IPS-18a (cell line): ENCODE results near the gene PRORP.

Source experiments
- H3K27ac ChIP-seq: one replicate; pipeline ENCODE4 v1.5.1; 2013; ENCODE audit warnings: low read length
- H3K27me3 ChIP-seq: one replicate; pipeline ENCODE4 v1.6.1; 2013; ENCODE audit warnings: mild to moderate bottlenecking, low read length; ENCODE audit not compliant: control insufficient read depth, insufficient read depth
- H3K36me3 ChIP-seq: one replicate; pipeline ENCODE4 v1.6.1; 2013; ENCODE audit warnings: low read depth, low read length; ENCODE audit not compliant: control insufficient read depth
- H3K4me1 ChIP-seq: one replicate; pipeline ENCODE4 v1.6.1; 2013; ENCODE audit warnings: low read depth, low read length; ENCODE audit not compliant: control insufficient read depth
- H3K4me3 ChIP-seq: one replicate; pipeline ENCODE4 v1.5.1; 2013; ENCODE audit warnings: low read length
- H3K9ac ChIP-seq: one replicate; pipeline ENCODE4 v1.6.1; 2013; ENCODE audit warnings: mild to moderate bottlenecking, low read length, moderate library complexity
- H3K9me3 ChIP-seq: one replicate; pipeline ENCODE4 v1.6.1; 2013; ENCODE audit warnings: low read depth, low read length; ENCODE audit not compliant: control insufficient read depth

Gene PRORP

GRCh38 chr14:35159742-35160409 is 37.5 kb downstream of the PRORP start:
- Histone ChIP-seq H3K27me3 (no peaks in the 10 kb centered on the region), H3K4me3 (no peak overlapping the region), H3K4me1 (peaks cover 11% of the 10 kb centered on the region), H3K9ac (no peak overlapping the region), H3K36me3 (no peaks in the 10 kb centered on the region), H3K9me3 (no peaks in the 10 kb centered on the region), H3K27ac (no peak overlapping the region)

- H3K27me3 ChIP-seq = no peaks in the 10 kb centered on the region
- H3K9ac ChIP-seq = no peak overlapping the region
- peaks cover 4% of the 10 kb centered on the region for H3K4me1 ChIP-seq
- H3K27ac ChIP-seq = no peak overlapping the region
- H3K4me3 ChIP-seq = no peak overlapping the region
- no peaks in the 10 kb centered on the region for H3K9me3 ChIP-seq
- no peaks in the 10 kb centered on the region for H3K36me3 ChIP-seq
Observed at GRCh38 chr14:35161231-35161630, 38.9 kb downstream of the PRORP start.

- Histone ChIP-seq H3K27me3 (no peaks in the 10 kb centered on the region), H3K4me1 (no peaks in the 10 kb centered on the region), H3K9me3 (no peaks in the 10 kb centered on the region)
Observed at GRCh38 chr14:35163384-35163783, 41.0 kb downstream of the PRORP start.

DNA sequence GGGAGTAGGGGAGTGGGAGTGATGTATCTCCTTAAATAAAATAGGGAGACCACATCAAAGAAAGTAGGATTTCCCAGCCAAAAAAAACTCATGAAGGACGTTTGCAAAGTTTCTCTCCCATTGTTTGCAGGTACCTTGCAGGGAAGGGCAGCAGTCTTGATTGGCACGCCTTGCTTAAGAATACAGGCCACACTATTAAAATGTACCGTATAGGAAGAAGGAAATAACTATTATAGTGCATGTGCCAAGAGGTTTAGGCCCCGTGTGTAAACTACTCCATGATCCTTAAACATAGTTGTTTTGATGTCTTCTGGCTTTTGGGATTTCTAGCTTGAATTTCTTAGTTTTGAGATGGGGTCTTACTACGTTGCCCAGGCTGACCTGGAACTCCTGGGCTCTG is 42.5 kb downstream of the PRORP start:
- H3K27ac ChIP-seq = no peak overlapping the region
- no peak overlapping the region for H3K4me3 ChIP-seq
- H3K36me3 ChIP-seq = no peaks in the 10 kb centered on the region
- H3K27me3 ChIP-seq = no peaks in the 10 kb centered on the region
- H3K9me3 ChIP-seq = no peaks in the 10 kb centered on the region
- no peaks in the 10 kb centered on the region for H3K4me1 ChIP-seq
- no peak overlapping the region for H3K9ac ChIP-seq

More at GRCh38 chr14:35163384-35163783, 41.0 kb downstream of the PRORP start:
- no peak overlapping the region for H3K27ac ChIP-seq
- no peak overlapping the region for H3K4me3 ChIP-seq
- no peak overlapping the region for H3K9ac ChIP-seq
- no peaks in the 10 kb centered on the region for H3K36me3 ChIP-seq

GRCh38 chr14:35167496-35167895 is 45.1 kb downstream of the PRORP start:
- H3K36me3 ChIP-seq = no peaks in the 10 kb centered on the region
- H3K4me1 ChIP-seq = no peaks in the 10 kb centered on the region
- no peak overlapping the region for H3K4me3 ChIP-seq
- H3K9me3 ChIP-seq = no peaks in the 10 kb centered on the region
- no peaks in the 10 kb centered on the region for H3K27me3 ChIP-seq
- H3K27ac ChIP-seq = no peak overlapping the region
- H3K9ac ChIP-seq = no peak overlapping the region
